Sigmoid colon (tissue), 4 donors: Measurements from ENCODE around the gene HTT.

ENCODE experiments used
- POLR2A ChIP-seq, 2 donors: fragments of 450-650 bp; IDR thresholded peaks; one replicate each; pipeline ENCODE4 v1.6.1; 2016; ENCODE audit warnings: antibody characterized with exemption in 2 of 2, mild to moderate bottlenecking in 2 of 2, moderate library complexity in 2 of 2
- POLR2AphosphoS5 ChIP-seq, 4 donors: sonication (generic); formaldehyde crosslinking; IDR thresholded peaks; one replicate each; pipeline ENCODE4 v1.6.1; 2017; ENCODE audit warnings: antibody characterized with exemption in 4 of 4
- TF ChIP-seq, protein P1 (sequence below), 4 experiments: fragments of 450-650 bp in 3 of 4; fragments of 200-600 bp in 1 of 4; IDR thresholded peaks; one replicate each; pipeline ENCODE4 v1.5.1; 2016 to 2019; ENCODE audit warnings: antibody characterized with exemption in 4 of 4, mild to moderate bottlenecking in 3 of 4, moderate library complexity in 2 of 4

- TF ChIP-seq, protein P1, sequence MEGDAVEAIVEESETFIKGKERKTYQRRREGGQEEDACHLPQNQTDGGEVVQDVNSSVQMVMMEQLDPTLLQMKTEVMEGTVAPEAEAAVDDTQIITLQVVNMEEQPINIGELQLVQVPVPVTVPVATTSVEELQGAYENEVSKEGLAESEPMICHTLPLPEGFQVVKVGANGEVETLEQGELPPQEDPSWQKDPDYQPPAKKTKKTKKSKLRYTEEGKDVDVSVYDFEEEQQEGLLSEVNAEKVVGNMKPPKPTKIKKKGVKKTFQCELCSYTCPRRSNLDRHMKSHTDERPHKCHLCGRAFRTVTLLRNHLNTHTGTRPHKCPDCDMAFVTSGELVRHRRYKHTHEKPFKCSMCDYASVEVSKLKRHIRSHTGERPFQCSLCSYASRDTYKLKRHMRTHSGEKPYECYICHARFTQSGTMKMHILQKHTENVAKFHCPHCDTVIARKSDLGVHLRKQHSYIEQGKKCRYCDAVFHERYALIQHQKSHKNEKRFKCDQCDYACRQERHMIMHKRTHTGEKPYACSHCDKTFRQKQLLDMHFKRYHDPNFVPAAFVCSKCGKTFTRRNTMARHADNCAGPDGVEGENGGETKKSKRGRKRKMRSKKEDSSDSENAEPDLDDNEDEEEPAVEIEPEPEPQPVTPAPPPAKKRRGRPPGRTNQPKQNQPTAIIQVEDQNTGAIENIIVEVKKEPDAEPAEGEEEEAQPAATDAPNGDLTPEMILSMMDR (IDR thresholded peaks at IDR 0.05), result no peak
- TF ChIP-seq POLR2A (IDR thresholded peaks at IDR 0.05) (no peak), POLR2AphosphoS5 (IDR thresholded peaks at IDR 0.05) (no peak)
Observed at GRCh38 chr4:3246458-3247398, 172.2 kb downstream of the HTT start.
